Neural crest cell (in vitro differentiated cells): Measurements from ENCODE around the gene FCRL2. TPM values are rescaled to one million over a fixed set of nuclear protein-coding genes. Genes with fewer than 3 reads are reported as not detected.

Source experiments
- DNase-seq: peaks from one replicate; pipeline ENCODE4 v3.0.0; 2021; ENCODE audit warnings: low read depth, mixed read lengths, low spot score
- H3K27ac Mint-ChIP-seq: one replicate; pipeline ENCODE4 v1.8.0; 2021; ENCODE audit warnings: mild to moderate bottlenecking, mixed read lengths; ENCODE audit not compliant: unreplicated experiment
- H3K27me3 Mint-ChIP-seq: 2 replicates; pipeline ENCODE4 v1.8.0; 2021; ENCODE audit warnings: low read depth, mild to moderate bottlenecking, mixed read lengths
- H3K36me3 Mint-ChIP-seq: 2 replicates; pipeline ENCODE4 v1.8.0; 2021; ENCODE audit warnings: low read depth, mild to moderate bottlenecking, mixed read lengths
- H3K4me1 Mint-ChIP-seq: 2 replicates; pipeline ENCODE4 v1.8.0; 2021; ENCODE audit warnings: mixed read lengths
- H3K4me3 Mint-ChIP-seq: one replicate; pipeline ENCODE4 v1.8.0; 2021; ENCODE audit warnings: mild to moderate bottlenecking, mixed read lengths
- H3K9me3 Mint-ChIP-seq: 2 replicates; pipeline ENCODE4 v1.8.0; 2021; ENCODE audit warnings: mixed read lengths
- CTCF ChIP-seq: fragments of 200-600 bp; sonication (generic); conservative IDR thresholded peaks from 2 replicates; pipeline ENCODE4 v1.5.0; 2021; ENCODE audit warnings: antibody characterized with exemption, mild to moderate bottlenecking
- long read RNA-seq: library from polyadenylated mRNA; unstranded; transcript quantifications from one replicate; pipeline ENCODE4 v2.0.0, GENCODE V29; 2020
- total RNA-seq: library from RNA; stranded (reverse); gene quantifications from 2 replicates; pipeline ENCODE4 v1.2.1, GENCODE V29; 2021

FCRL2 gene
- total RNA-seq, result not detected in 2 replicates
- long read RNA-seq, result 0 reads

- Mint-ChIP-seq H3K27ac (no peak within 1 kb of the TSS), H3K4me3 (no peak within 1 kb of the TSS), H3K4me1 (peaks cover 6% of the 10 kb centered on the region), H3K27me3 (peaks cover 22% of the 10 kb centered on the region), H3K9me3 (no peaks in the 10 kb centered on the region), H3K36me3 (no peaks in the 10 kb centered on the region)
- TF ChIP-seq CTCF, result no peak
- no peak for DNase-seq
Measured at GRCh38 chr1:157776971-157777391, at the start of gene FCRL2. Gene FCRL2 (minus strand): TSS chr1:157777132. CDS start chr1:157777073, 59 bp downstream.

GRCh38 chr1:157820299-157820698 lies 43.4 kb upstream of the FCRL2 start:
- Mint-ChIP-seq H3K9me3 (no peaks in the 10 kb centered on the region), H3K27me3 (peaks cover 46% of the 10 kb centered on the region), H3K4me3 (no peak overlapping the region), H3K36me3 (no peaks in the 10 kb centered on the region), H3K4me1 (no peaks in the 10 kb centered on the region), H3K27ac (no peak overlapping the region)
- no peak for DNase-seq
- no peak for TF ChIP-seq CTCF

GRCh38 chr1:157819896-157820295 lies 43.0 kb upstream of the FCRL2 start, which contains the start of gene FCRL1:
Gene FCRL1 (minus strand): TSS chr1:157820120. CDS start chr1:157820037, 83 bp downstream.
- Mint-ChIP-seq H3K4me3 (no peak within 1 kb of the TSS), H3K36me3 (no peaks in the 10 kb centered on the region), H3K9me3 (no peaks in the 10 kb centered on the region), H3K4me1 (no peaks in the 10 kb centered on the region), H3K27me3 (peaks cover 45% of the 10 kb centered on the region), H3K27ac (no peak within 1 kb of the TSS)
- no peak for DNase-seq
- TF ChIP-seq CTCF, result no peak

- Mint-ChIP-seq H3K27ac (no peak overlapping the region), H3K36me3 (no peaks in the 10 kb centered on the region), H3K27me3 (peaks cover 39% of the 10 kb centered on the region), H3K4me1 (no peaks in the 10 kb centered on the region), H3K4me3 (no peak overlapping the region), H3K9me3 (no peaks in the 10 kb centered on the region)
- no peak for TF ChIP-seq CTCF
- DNase-seq, result no peak
Measured at GRCh38 chr1:157819215-157819614, 42.3 kb upstream of the FCRL2 start.

- TF ChIP-seq CTCF, result no peak
- Mint-ChIP-seq H3K4me1 (no peaks in the 10 kb centered on the region), H3K27me3 (peaks cover 23% of the 10 kb centered on the region), H3K9me3 (peaks cover 5% of the 10 kb centered on the region), H3K4me3 (no peak overlapping the region), H3K27ac (no peak overlapping the region), H3K36me3 (no peaks in the 10 kb centered on the region)
- no peak for DNase-seq
Measured at GRCh38 chr1:157813269-157813668, 36.3 kb upstream of the FCRL2 start.
